Activated B cell treated with CpG ODN at 0.5 μM for 24 hours (primary cell): ENCODE measurements around the gene GNB1. TPM values are rescaled to one million over a fixed set of nuclear protein-coding genes. Genes with fewer than 3 reads are reported as not detected.

Experiments used
- ATAC-seq: fragments of 200-7000 bp; cut with Tn5 transposase; one replicate; pipeline ENCODE4 v1.10.0; 2021; ENCODE audit warnings: low read depth, mild to moderate bottlenecking, moderate library complexity
- CTCF ChIA-PET: fragments of 350-600 bp; sonication (Branson Sonifier 250); formaldehyde crosslinking; loops from one replicate; lab custom pipeline; 2021; ENCODE audit warnings: antibody characterized with exemption; lab: Charles Lee
- POLR2A ChIA-PET: fragments of 350-600 bp; sonication (Branson Sonifier 250); formaldehyde crosslinking; loops from one replicate; lab custom pipeline; 2021; ENCODE audit warnings: antibody characterized with exemption; lab: Charles Lee
- DNase-seq: peaks from one replicate; pipeline ENCODE4 v3.0.0; 2022
- H3K27ac Mint-ChIP-seq: one replicate; pipeline ENCODE4 v1.8.0; 2020; ENCODE audit warnings: mixed read lengths
- H3K27me3 Mint-ChIP-seq: one replicate; pipeline ENCODE4 v1.8.0; 2021; ENCODE audit warnings: mixed read lengths
- H3K36me3 Mint-ChIP-seq: one replicate; pipeline ENCODE4 v1.8.0; 2021; ENCODE audit warnings: low read depth, mixed read lengths
- H3K4me1 Mint-ChIP-seq: one replicate; pipeline ENCODE4 v1.8.0; 2021; ENCODE audit warnings: mixed read lengths
- H3K4me3 Mint-ChIP-seq: one replicate; pipeline ENCODE4 v1.8.0; 2020; ENCODE audit warnings: mild to moderate bottlenecking, mixed read lengths
- H3K9me3 Mint-ChIP-seq: one replicate; pipeline ENCODE4 v1.8.0; 2020; ENCODE audit warnings: mixed read lengths
- intact Hi-C: fragments of 100-400 bp; cut with micrococcal nuclease; formaldehyde crosslinking; loops from one replicate; pipeline ENCODE4 v1.15.1; 2024
- total RNA-seq: library from RNA; stranded (reverse); gene quantifications from 2 replicates; pipeline ENCODE4 v1.2.3, GENCODE V29; 2022
- TF ChIP-seq, protein P1 (sequence below): fragments of 200-600 bp; IDR thresholded peaks from one replicate; pipeline ENCODE4 v1.8.0; 2022; ENCODE audit warnings: antibody characterized with exemption, mild to moderate bottlenecking

Gene GNB1
- total RNA-seq, 1 donor from 2014 or later = 302 TPM

DNA sequence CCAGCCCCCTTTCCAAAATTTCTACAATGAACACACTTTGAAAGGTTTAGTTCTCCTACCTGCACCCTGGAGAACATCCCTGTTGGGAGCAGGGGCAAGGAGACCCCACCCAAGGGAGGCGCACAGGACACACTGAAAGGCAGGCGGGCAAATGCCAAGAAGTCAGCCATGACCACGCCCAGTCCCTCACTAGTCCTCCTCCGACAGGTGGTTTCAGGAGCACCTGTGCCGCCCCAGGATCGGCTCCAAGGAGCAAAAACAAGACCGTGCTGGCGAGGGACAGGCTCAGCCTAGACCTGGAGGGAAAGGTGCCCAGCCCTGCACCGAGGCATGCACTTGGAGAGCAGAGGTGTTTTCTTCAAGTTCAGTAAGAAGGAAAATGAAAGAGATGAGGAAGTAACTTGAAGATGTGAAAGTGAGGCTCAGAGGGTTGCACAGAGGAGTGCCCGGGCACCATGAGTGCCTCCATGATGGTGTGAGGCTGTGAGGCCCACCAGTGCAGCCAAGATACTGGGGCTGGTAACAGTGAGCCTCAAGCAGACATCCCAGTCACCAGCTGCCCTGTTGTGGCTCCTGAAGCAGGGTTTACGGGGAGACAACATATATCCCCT lies 93.1 kb downstream of the GNB1 start:
- intact Hi-C loops = loop anchor here (1.0 to 5.0 kb wide), 3 partner anchors 19 to 109 kb away; no protein-coding TSS in a partner anchor
- ChIA-PET CTCF (interaction anchor here (1.0 to 1.6 kb wide), 3 partner anchors 9 to 108 kb away, joined by 3 read pairs; no protein-coding TSS in a partner anchor), POLR2A (interaction anchor here (0.6 to 1.0 kb wide), 3 partner anchors 15 to 108 kb away, joined by 3 to 5 read pairs (median 4); no protein-coding TSS in a partner anchor)
- ATAC-seq (peak; percentile 92), DNase-seq (no peak)
- Mint-ChIP-seq H3K4me3 (peak overlapping the region; percentile 33), H3K27me3 (no peaks in the 10 kb centered on the region), H3K9me3 (no peaks in the 10 kb centered on the region), H3K4me1 (peaks cover 60% of the 10 kb centered on the region), H3K36me3 (peaks cover 84% of the 10 kb centered on the region), H3K27ac (peak overlapping the region; percentile 77)
- TF ChIP-seq, protein P1, sequence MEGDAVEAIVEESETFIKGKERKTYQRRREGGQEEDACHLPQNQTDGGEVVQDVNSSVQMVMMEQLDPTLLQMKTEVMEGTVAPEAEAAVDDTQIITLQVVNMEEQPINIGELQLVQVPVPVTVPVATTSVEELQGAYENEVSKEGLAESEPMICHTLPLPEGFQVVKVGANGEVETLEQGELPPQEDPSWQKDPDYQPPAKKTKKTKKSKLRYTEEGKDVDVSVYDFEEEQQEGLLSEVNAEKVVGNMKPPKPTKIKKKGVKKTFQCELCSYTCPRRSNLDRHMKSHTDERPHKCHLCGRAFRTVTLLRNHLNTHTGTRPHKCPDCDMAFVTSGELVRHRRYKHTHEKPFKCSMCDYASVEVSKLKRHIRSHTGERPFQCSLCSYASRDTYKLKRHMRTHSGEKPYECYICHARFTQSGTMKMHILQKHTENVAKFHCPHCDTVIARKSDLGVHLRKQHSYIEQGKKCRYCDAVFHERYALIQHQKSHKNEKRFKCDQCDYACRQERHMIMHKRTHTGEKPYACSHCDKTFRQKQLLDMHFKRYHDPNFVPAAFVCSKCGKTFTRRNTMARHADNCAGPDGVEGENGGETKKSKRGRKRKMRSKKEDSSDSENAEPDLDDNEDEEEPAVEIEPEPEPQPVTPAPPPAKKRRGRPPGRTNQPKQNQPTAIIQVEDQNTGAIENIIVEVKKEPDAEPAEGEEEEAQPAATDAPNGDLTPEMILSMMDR = no peak

GRCh38 chr1:1796466-1796865 lies 94.4 kb downstream of the GNB1 start:
- ChIA-PET POLR2A (interaction anchor here (1.9 kb wide), 1 partner anchor 20 kb away, joined by 4 read pairs; no protein-coding TSS in a partner anchor), CTCF (interaction anchor here (1.2 kb wide), 1 partner anchor 110 kb away, joined by 3 read pairs; no protein-coding TSS in a partner anchor)
- ATAC-seq (no peak), DNase-seq (no peak)
- peaks cover 86% of the 10 kb centered on the region for H3K36me3 Mint-ChIP-seq
- peaks cover 48% of the 10 kb centered on the region for H3K4me1 Mint-ChIP-seq
- TF ChIP-seq, protein P1 = no peak
- intact Hi-C loops = loop anchor here (5.0 kb wide), 2 partner anchors 36 to 111 kb away; no protein-coding TSS in a partner anchor
- H3K27me3 Mint-ChIP-seq = no peaks in the 10 kb centered on the region
- H3K9me3 Mint-ChIP-seq = no peaks in the 10 kb centered on the region
- H3K27ac Mint-ChIP-seq = no peak overlapping the region
- peak overlapping the region; percentile 30 for H3K4me3 Mint-ChIP-seq

- no peaks in the 10 kb centered on the region for H3K9me3 Mint-ChIP-seq
- H3K27ac Mint-ChIP-seq = no peak overlapping the region
- intact Hi-C loops = loop anchor here (5.0 kb wide), 2 partner anchors 37 to 112 kb away; no protein-coding TSS in a partner anchor
- ATAC-seq (no peak), DNase-seq (no peak)
- no peaks in the 10 kb centered on the region for H3K27me3 Mint-ChIP-seq
- TF ChIP-seq, protein P1 = no peak
- CTCF ChIA-PET = no interaction called here
- POLR2A ChIA-PET = interaction anchor here (0.6 to 1.9 kb wide), 3 partner anchors 11 to 18 kb away, joined by 4 read pairs; no protein-coding TSS in a partner anchor
- no peak overlapping the region for H3K4me3 Mint-ChIP-seq
- H3K4me1 Mint-ChIP-seq = peaks cover 34% of the 10 kb centered on the region
- peaks cover 88% of the 10 kb centered on the region for H3K36me3 Mint-ChIP-seq
Observed at GRCh38 chr1:1794999-1795398, 95.9 kb downstream of the GNB1 start.

- Mint-ChIP-seq H3K36me3 (peaks cover 92% of the 10 kb centered on the region), H3K27ac (peak overlapping the region; percentile 50), H3K4me3 (no peak overlapping the region), H3K4me1 (peaks cover 26% of the 10 kb centered on the region), H3K27me3 (no peaks in the 10 kb centered on the region), H3K9me3 (no peaks in the 10 kb centered on the region)
- ChIA-PET CTCF (no interaction called here), POLR2A (interaction anchor here (0.6 kb wide), 1 partner anchor 42 kb away, joined by 8 read pairs; no protein-coding TSS in a partner anchor)
- ATAC-seq (no peak), DNase-seq (no peak)
- intact Hi-C loops = no loop called here
- TF ChIP-seq, protein P1 = no peak
Observed at GRCh38 chr1:1793481-1794244, 97.2 kb downstream of the GNB1 start.
